ENCODE results near the gene CDC42BPG. TPM values are rescaled to one million over a fixed set of nuclear protein-coding genes. Genes with fewer than 3 reads are reported as not detected.

The CDC42BPG gene
- total RNA-seq, 2 donors from 2014 or later: 13.5 to 18.9 TPM

DNA sequence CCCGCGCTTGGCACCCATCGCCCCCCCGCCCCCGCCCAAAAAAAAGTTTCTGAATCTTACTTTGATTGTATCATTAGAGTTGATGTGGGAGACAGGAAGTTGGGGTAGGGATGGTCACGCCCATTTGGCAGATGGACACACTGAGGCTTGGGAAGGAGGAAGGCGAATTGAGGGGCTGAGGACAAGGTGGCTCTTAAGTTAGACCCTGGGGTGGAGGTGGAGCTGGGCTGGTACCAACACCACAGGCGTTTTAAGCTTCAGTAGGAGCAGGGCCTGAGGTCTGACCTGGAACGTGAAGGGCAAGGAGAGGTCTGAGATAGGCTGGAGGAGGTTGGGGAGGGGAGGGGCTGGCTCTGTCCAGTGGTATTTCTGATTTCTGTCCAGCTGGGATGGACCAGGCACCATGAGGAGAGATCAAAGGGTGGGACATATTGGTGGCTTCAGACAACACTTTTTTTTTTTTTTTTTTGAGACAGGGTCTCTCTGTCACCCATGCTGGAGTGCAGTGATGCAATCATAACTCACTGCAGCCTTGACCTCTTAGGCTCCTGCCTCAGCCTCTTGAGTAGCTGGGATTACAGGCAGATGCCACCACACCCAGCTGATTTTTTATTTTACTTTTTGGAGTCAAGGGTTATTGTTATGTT lies 799 bp upstream of the CDC42BPG start:
- 11% methylated on average over 9 of the region's 9 CpGs for WGBS, 2 donors
- no peak for DNase-seq
- Histone ChIP-seq H3K36me3 (replicated peaks in 1 of 2; ENCODE audit: insufficient read depth in 1 of 2, low read depth in 2 of 2) (no peaks in the 10 kb centered on the region), H3K4me1 (peaks cover 52% of the 10 kb centered on the region), H3K4me3 (peak overlapping the region; percentile 38 to 65), H3K27ac (peak overlapping the region; percentile 63 to 93 (median 87)), H3K27me3 (no peaks in the 10 kb centered on the region), H3K9me3 (no peaks in the 10 kb centered on the region)
- intact Hi-C loops (cut with DNase I): loop anchor here (5.0 kb wide), 1 partner anchor 52 kb away; no protein-coding TSS in a partner anchor
- ATAC-seq: no peak
- TF ChIP-seq POLR2A (IDR thresholded peaks at IDR 0.05): no peak
- TF ChIP-seq, protein P1, sequence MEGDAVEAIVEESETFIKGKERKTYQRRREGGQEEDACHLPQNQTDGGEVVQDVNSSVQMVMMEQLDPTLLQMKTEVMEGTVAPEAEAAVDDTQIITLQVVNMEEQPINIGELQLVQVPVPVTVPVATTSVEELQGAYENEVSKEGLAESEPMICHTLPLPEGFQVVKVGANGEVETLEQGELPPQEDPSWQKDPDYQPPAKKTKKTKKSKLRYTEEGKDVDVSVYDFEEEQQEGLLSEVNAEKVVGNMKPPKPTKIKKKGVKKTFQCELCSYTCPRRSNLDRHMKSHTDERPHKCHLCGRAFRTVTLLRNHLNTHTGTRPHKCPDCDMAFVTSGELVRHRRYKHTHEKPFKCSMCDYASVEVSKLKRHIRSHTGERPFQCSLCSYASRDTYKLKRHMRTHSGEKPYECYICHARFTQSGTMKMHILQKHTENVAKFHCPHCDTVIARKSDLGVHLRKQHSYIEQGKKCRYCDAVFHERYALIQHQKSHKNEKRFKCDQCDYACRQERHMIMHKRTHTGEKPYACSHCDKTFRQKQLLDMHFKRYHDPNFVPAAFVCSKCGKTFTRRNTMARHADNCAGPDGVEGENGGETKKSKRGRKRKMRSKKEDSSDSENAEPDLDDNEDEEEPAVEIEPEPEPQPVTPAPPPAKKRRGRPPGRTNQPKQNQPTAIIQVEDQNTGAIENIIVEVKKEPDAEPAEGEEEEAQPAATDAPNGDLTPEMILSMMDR (IDR thresholded peaks at IDR 0.05): no peak

DNA sequence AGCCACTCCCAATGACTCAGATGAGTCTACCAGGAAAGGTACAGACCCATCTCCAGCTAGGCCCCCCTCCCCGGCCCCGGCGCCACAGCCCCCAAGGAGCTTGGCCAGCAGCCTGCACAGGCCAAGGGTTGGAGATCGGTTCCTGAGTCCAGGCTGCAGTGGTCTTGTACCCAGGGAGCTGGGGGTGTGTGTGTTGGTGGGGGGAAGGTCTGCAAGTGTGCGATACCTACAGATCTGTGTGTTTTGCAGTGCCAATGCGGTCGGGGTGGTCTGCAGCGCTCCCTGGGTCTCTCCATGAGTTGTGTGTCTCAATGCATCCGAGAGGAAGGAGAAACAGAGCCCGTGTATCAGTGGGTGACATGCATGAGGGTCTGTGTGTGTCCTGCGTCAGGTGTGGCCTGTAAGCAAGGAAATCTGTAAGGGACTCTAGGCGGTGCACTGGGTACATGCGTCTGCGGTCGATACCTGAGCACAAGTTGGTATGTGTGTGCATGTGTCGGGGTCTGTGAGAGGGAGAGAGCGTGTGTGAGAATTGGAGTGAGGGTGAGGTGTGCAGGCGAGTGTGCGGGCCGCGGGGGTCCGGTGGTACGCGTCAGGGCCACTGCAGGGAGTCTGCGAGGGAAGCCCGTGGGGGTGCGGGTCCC lies 645 bp downstream of the CDC42BPG start:
- no peaks in the 10 kb centered on the region for H3K9me3 ChIP-seq
- peak in 2 of 4 donors; percentile 37 to 40 for DNase-seq
- TF ChIP-seq POLR2A (IDR thresholded peaks at IDR 0.05): no peak
- TF ChIP-seq, protein P1 (IDR thresholded peaks at IDR 0.05): no peak
- 4 to 16% methylated on average over 12 to 27 of the region's 27 CpGs for WGBS, 2 donors
- peak; percentile 2 for ATAC-seq
- intact Hi-C loops (cut with DNase I): no loop called here
- H3K36me3 ChIP-seq (replicated peaks in 1 of 2; ENCODE audit: insufficient read depth in 1 of 2, low read depth in 2 of 2): peaks cover 0 to 7% of the 10 kb centered on the region in 2 donors
- H3K4me1 ChIP-seq: peaks cover 46% of the 10 kb centered on the region
- peak overlapping the region in 1 of 2 donors; percentile 38 for H3K4me3 ChIP-seq
- peak overlapping the region; percentile 63 to 93 (median 87) for H3K27ac ChIP-seq
- no peaks in the 10 kb centered on the region for H3K27me3 ChIP-seq

DNA sequence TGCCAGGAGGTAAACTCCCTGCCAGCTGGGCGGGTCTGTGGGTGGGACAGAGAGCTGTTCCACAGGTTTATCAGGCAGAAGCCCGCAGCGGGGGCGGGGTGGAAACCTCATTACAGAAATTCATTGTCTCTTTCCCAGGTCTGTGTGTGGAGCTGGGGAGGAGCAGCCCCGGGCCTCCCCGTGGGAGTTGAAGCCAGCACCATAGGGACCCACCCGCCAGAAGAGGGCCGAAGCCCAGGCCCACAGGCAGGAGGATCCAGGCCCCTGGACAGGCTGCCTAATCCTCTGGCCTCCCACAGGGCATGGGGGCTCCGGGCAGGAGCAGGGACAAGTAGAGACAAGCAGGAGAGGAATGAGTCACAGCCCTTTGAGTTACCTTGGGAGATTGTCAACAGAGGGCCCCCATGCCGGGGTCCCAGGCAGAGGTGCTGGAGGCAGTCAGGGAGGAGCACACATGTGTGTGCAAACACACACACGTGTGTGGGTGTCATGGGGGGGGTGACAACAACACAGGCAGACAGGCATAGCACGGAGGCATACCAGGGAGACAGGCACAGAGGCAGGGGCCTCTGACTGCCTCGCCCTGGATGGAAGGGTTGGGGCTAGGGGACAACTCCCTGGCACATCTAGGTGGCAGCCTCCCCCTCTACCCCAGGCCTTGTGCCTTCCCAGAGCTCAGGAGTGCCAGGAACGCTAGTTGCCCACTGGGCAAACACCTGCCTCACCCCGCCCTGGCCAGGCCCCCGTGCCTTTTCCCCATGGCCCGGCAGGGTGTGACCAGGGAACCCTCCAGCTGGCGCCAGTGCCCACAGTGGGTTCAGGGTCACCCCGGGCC lies 1.4 kb downstream of the CDC42BPG start:
- DNase-seq (peak; percentile 85 to 96 (median 89)), ATAC-seq (peak; percentile 54)
- Histone ChIP-seq H3K27me3 (no peaks in the 10 kb centered on the region), H3K36me3 (replicated peaks in 1 of 2; ENCODE audit: insufficient read depth in 1 of 2, low read depth in 2 of 2) (peaks cover 0 to 13% of the 10 kb centered on the region in 2 donors), H3K9me3 (no peaks in the 10 kb centered on the region), H3K4me3 (no peak overlapping the region), H3K4me1 (peaks cover 39% of the 10 kb centered on the region), H3K27ac (peak overlapping the region; percentile 63 to 93 (median 87))
- WGBS, 2 donors: 22 to 34% methylated on average over 9 to 16 of the region's 19 CpGs
- intact Hi-C loops (cut with DNase I): no loop called here
- TF ChIP-seq, protein P1 (IDR thresholded peaks at IDR 0.05): peak in 1 of 7 experiments; percentile 16
- no peak for TF ChIP-seq POLR2A (IDR thresholded peaks at IDR 0.05)

DNA sequence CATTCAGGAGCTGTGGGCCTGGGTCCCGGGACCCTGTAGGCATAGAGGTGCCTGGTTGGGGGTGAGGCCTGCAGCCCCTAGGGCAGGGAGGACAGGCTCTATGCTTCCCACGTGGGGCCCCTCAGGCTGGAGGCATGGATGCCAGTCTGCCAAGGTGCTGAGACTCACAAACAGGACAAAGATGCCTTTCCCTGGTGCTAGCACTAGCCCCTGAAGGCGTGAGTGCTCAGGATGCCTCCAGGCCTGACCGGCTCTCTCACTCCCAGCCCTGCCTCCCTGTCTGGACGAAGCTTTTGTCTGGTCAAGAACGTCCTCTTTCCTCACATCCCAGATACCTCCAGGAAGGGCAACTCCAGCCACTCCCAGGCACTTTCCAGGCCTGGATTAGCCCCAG lies 2.1 kb downstream of the CDC42BPG start:
- H3K9me3 ChIP-seq: no peaks in the 10 kb centered on the region
- H3K27ac ChIP-seq: peak overlapping the region; percentile 63 to 93 (median 87)
- 61 to 69% methylated on average over 3 to 6 of the region's 6 CpGs for WGBS, 2 donors
- intact Hi-C loops (cut with DNase I): no loop called here
- ATAC-seq (no peak), DNase-seq (no peak)
- peaks cover 0 to 15% of the 10 kb centered on the region in 2 donors for H3K36me3 ChIP-seq (replicated peaks in 1 of 2; ENCODE audit: insufficient read depth in 1 of 2, low read depth in 2 of 2)
- no peak for TF ChIP-seq POLR2A (IDR thresholded peaks at IDR 0.05)
- TF ChIP-seq, protein P1 (IDR thresholded peaks at IDR 0.05): no peak
- H3K4me3 ChIP-seq: no peak overlapping the region
- H3K4me1 ChIP-seq: peaks cover 35% of the 10 kb centered on the region
- H3K27me3 ChIP-seq: no peaks in the 10 kb centered on the region

Data from body of pancreas (tissue), 4 donors.